NCI-H1092 treated with DMSO at 0.1 percent for 48 hours (cell line): Measurements from ENCODE around the gene ORMDL3.
"Not testable (repeated sequence)": the region's sequence is repeated elsewhere in the genome, so short reads cannot be mapped to it uniquely, and the experiment has no call there.

Experiments used
- DNase-seq: peaks from one replicate; lab custom pipeline; 2025; lab: John Stamatoyannopoulos, UW

Gene ORMDL3

GRCh38 chr17:39923836-39924690 lies 3.3 kb downstream of the ORMDL3 start:
- no peak for DNase-seq

- DNase-seq, result no peak
Measured at GRCh38 chr17:39923230-39923629, 4.2 kb downstream of the ORMDL3 start.

- DNase-seq, result no peak
Measured at GRCh38 chr17:39922006-39922405, 5.4 kb downstream of the ORMDL3 start.

GRCh38 chr17:39921323-39921722 lies 6.1 kb downstream of the ORMDL3 start:
- DNase-seq, result no peak

- DNase-seq, result no peak
Measured at GRCh38 chr17:39920218-39921210, 6.9 kb downstream of the ORMDL3 start.

- no peak for DNase-seq
Measured at GRCh38 chr17:39919087-39919683, 8.2 kb downstream of the ORMDL3 start.

- no peak for DNase-seq
Measured at GRCh38 chr17:39916918-39917317, 10.5 kb downstream of the ORMDL3 start.

GRCh38 chr17:39915559-39915958 lies 11.8 kb downstream of the ORMDL3 start:
- DNase-seq, result no peak

GRCh38 chr17:39913989-39914388 lies 13.4 kb downstream of the ORMDL3 start:
- DNase-seq, result no peak

GRCh38 chr17:39908789-39909352 lies 18.5 kb downstream of the ORMDL3 start:
- DNase-seq, result no peak

- no peak for DNase-seq
Measured at GRCh38 chr17:39904990-39905288, 22.5 kb downstream of the ORMDL3 start.

- DNase-seq, result no peak
Measured at GRCh38 chr17:39903158-39903884, 24.1 kb downstream of the ORMDL3 start.

- DNase-seq, result not testable (repeated sequence)
Measured at GRCh38 chr17:39902027-39902426, 25.4 kb downstream of the ORMDL3 start.

GRCh38 chr17:39899215-39899614 lies 28.2 kb downstream of the ORMDL3 start:
- DNase-seq, result no peak

GRCh38 chr17:39898088-39898487 lies 29.3 kb downstream of the ORMDL3 start:
- DNase-seq, result no peak

GRCh38 chr17:39894681-39895376 lies 32.6 kb downstream of the ORMDL3 start:
- DNase-seq, result no peak

GRCh38 chr17:39889200-39889599 lies 38.2 kb downstream of the ORMDL3 start:
- DNase-seq, result no peak

GRCh38 chr17:39887078-39887477 lies 40.3 kb downstream of the ORMDL3 start:
- no peak for DNase-seq

GRCh38 chr17:39886102-39886501 lies 41.3 kb downstream of the ORMDL3 start:
- DNase-seq, result not testable (repeated sequence)

GRCh38 chr17:39872751-39873150 lies 54.6 kb downstream of the ORMDL3 start:
- DNase-seq, result no peak

GRCh38 chr17:39871801-39872200 lies 55.6 kb downstream of the ORMDL3 start:
- no peak for DNase-seq
